Stimulated activated naive B cell treated with anti-CD40 and anti-IgM and Interleukin-4, amounts not matched to agents 10 μg/mL and 1 μg/mL and 100 μg/mL, for 72 hours (primary cell): Measurements from ENCODE around the gene SPECC1.
"Not testable (repeated sequence)": the region's sequence is repeated elsewhere in the genome, so short reads cannot be mapped to it uniquely, and the experiment has no call there.

Source experiments
- ATAC-seq, 2 donors: fragments of 150-1000 bp; cut with Tn5 transposase; replicated peaks; 2 replicates each; pipeline ENCODE4 v1.10.0; 2021; ENCODE audit warnings: moderate library complexity in 1 of 2
- DNase-seq: peaks from one replicate; pipeline ENCODE4 v3.0.0; 2021
- H3K27ac Mint-ChIP-seq: one replicate; pipeline ENCODE4 v1.8.0; 2022; ENCODE audit warnings: mild to moderate bottlenecking, mixed read lengths
- H3K27me3 Mint-ChIP-seq, 2 donors: one replicate each; pipeline ENCODE4 v1.8.0; 2022; ENCODE audit warnings: mixed read lengths in 2 of 2
- H3K36me3 Mint-ChIP-seq, 2 donors: one replicate each; pipeline ENCODE4 v1.8.0; 2022; ENCODE audit warnings: mixed read lengths in 2 of 2, mild to moderate bottlenecking in 1 of 2
- H3K4me1 Mint-ChIP-seq, 2 donors: one replicate each; pipeline ENCODE4 v1.8.0; 2022; ENCODE audit warnings: mixed read lengths in 2 of 2, mild to moderate bottlenecking in 1 of 2
- H3K4me3 Mint-ChIP-seq, 2 donors: one replicate each; pipeline ENCODE4 v1.8.0; 2022; ENCODE audit warnings: mild to moderate bottlenecking in 2 of 2, mixed read lengths in 2 of 2, moderate library complexity in 1 of 2
- H3K9me3 Mint-ChIP-seq, 2 donors: one replicate each; pipeline ENCODE4 v1.8.0; 2022; ENCODE audit warnings: mixed read lengths in 2 of 2, mild to moderate bottlenecking in 1 of 2

The SPECC1 gene

GRCh38 chr17:20321357-20321756 lies 312.2 kb downstream of the SPECC1 start:
- not testable (repeated sequence) for ATAC-seq, H3K27ac Mint-ChIP-seq
- peaks cover 8 to 14% of the 10 kb centered on the region in 2 donors for H3K27me3 Mint-ChIP-seq

GRCh38 chr17:20327739-20328138 lies 318.6 kb downstream of the SPECC1 start:
- H3K4me3 Mint-ChIP-seq, H3K27me3 Mint-ChIP-seq, DNase-seq, H3K4me1 Mint-ChIP-seq, H3K36me3 Mint-ChIP-seq, H3K27ac Mint-ChIP-seq, ATAC-seq, H3K9me3 Mint-ChIP-seq: not testable (repeated sequence)

More at GRCh38 chr17:20321357-20321756, 312.2 kb downstream of the SPECC1 start:
- H3K4me1 Mint-ChIP-seq = peaks cover 4 to 10% of the 10 kb centered on the region in 2 donors
- not testable (repeated sequence) for H3K36me3 Mint-ChIP-seq, H3K4me3 Mint-ChIP-seq, DNase-seq, H3K9me3 Mint-ChIP-seq

DNA sequence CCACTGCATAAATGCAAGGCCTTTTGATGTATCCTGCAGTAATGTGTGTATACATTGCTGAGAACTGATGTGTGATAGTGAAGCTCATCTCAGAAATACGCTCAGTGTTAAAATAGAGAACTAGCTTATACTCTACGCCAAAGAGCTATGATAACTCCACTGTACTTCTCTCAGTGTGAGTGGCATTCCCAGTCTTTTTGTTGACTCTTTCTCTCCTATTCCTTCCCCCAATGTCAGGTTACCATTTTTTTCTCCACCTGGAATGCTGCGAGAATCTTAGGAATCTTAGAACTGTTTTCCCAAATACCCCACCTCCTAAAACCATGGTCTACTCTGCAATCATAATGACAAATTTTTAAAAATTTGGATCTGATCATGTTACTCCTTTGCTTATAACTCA lies 342.2 kb downstream of the SPECC1 start:
- H3K9me3 Mint-ChIP-seq, H3K4me3 Mint-ChIP-seq, H3K36me3 Mint-ChIP-seq, H3K4me1 Mint-ChIP-seq, H3K27ac Mint-ChIP-seq, H3K27me3 Mint-ChIP-seq, DNase-seq, ATAC-seq: not testable (repeated sequence)

DNA sequence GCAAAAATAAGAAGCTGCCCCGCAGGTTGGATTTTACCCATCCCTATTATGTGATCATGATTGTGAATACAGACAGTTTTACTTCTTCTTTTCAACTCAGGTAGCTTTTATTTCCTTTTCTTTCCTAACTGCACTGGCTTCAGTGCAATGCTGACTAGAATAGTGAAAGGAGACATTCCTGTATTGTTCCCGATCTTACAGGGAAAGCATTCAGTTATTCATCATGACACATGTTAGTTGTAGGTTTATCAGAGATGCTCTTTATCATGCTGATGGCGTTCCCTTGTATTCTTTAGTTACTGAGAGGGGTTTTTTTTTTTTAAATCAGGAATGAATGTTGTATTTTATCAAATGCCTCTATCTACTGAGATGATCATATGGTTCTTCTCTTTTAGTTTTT lies 343.4 kb downstream of the SPECC1 start:
- not testable (repeated sequence) for H3K36me3 Mint-ChIP-seq, H3K4me3 Mint-ChIP-seq, H3K4me1 Mint-ChIP-seq, H3K27me3 Mint-ChIP-seq, ATAC-seq, DNase-seq, H3K27ac Mint-ChIP-seq, H3K9me3 Mint-ChIP-seq

DNA sequence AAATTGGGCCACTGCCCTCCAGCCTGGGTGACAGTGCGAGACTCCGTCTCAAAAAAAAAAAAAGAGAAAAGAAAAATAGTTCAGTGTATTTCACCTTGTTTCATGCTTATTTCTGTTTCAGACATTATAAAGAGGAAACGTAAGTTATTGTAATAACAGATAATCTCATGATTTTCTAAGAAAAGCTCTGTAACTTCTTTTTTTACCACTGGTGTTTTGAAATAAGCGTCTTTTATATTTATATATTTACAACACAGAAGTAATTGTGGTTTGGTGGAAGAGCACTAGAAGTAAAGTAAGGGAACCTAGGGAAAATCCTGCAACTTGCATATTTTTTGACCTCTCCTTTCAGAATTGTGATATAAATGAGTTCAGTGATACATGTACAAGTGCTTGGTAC lies 354.7 kb downstream of the SPECC1 start:
- H3K4me3 Mint-ChIP-seq, H3K9me3 Mint-ChIP-seq, H3K36me3 Mint-ChIP-seq, H3K27ac Mint-ChIP-seq, H3K27me3 Mint-ChIP-seq, ATAC-seq, H3K4me1 Mint-ChIP-seq, DNase-seq: not testable (repeated sequence)
